K562 (cell line): ENCODE results near the gene VSIG10L. TPM values are rescaled to one million over a fixed set of nuclear protein-coding genes. Genes with fewer than 3 reads are reported as not detected.

ENCODE experiments used
- ARID3B ChIP-seq: fragments of 250-450 bp; sonication (Bioruptor Pico); IDR thresholded peaks from 2 replicates; pipeline ENCODE4 v1.4.0; 2020; ENCODE audit warnings: borderline replicate concordance
- BCLAF1 ChIP-seq, 2 experiments: fragments of 450-650 bp in 1 of 2; IDR thresholded peaks; 2 replicates each; pipeline ENCODE4 v1.6.1; 2011 to 2017; ENCODE audit warnings: low read depth in 2 of 2, antibody characterized with exemption in 1 of 2, borderline replicate concordance in 1 of 2, low read length in 1 of 2, mild to moderate bottlenecking in 1 of 2, mixed read lengths in 1 of 2; ENCODE audit not compliant: control insufficient read depth in 1 of 2
- CBX1 ChIP-seq: sonication (generic); IDR thresholded peaks from 2 replicates; pipeline ENCODE4 v1.6.1; 2016; ENCODE audit warnings: antibody characterized with exemption, low read depth, mild to moderate bottlenecking
- CCAR2 ChIP-seq: fragments of 200-400 bp; formaldehyde crosslinking; IDR thresholded peaks from 2 replicates; pipeline ENCODE4 v1.6.1; 2017; ENCODE audit warnings: mild to moderate bottlenecking, low read depth, low read length
- DIDO1 ChIP-seq: fragments of 450-650 bp; IDR thresholded peaks from 2 replicates; pipeline ENCODE4 v1.6.1; 2016; ENCODE audit warnings: low read depth, missing biosample characterization, missing genetic modification characterization
- HNRNPH1 ChIP-seq: fragments of 200-400 bp; formaldehyde crosslinking; optimal IDR thresholded peaks from 2 replicates; pipeline ENCODE3; 2017; ENCODE audit warnings: low read depth, mild to moderate bottlenecking, low read length, moderate library complexity
- MBD2 ChIP-seq: sonication (generic); IDR thresholded peaks from 2 replicates; pipeline ENCODE4 v1.6.1; 2016; ENCODE audit warnings: low read depth, borderline replicate concordance
- PHF8 ChIP-seq: fragments of 200-600 bp; sonication (generic); IDR thresholded peaks from 2 replicates; pipeline ENCODE4 v1.6.1; 2012; ENCODE audit warnings: mixed run types, mild to moderate bottlenecking, inconsistent platforms, low read length, moderate library complexity, borderline replicate concordance
- PKNOX1 ChIP-seq: fragments of 450-650 bp; IDR thresholded peaks from 2 replicates; pipeline ENCODE4 v1.6.1; 2016
- PML ChIP-seq: IDR thresholded peaks from 2 replicates; pipeline ENCODE4 v1.6.1; 2012; ENCODE audit warnings: low read length, inconsistent platforms
- POLR2A ChIP-seq: fragments of 450-650 bp; conservative IDR thresholded peaks from 2 replicates; pipeline ENCODE4 v1.6.1; 2016
- SP2 ChIP-seq: IDR thresholded peaks from 2 replicates; pipeline ENCODE4 v1.6.1; 2011; ENCODE audit warnings: mild to moderate bottlenecking, low read depth, low read length, moderate library complexity; ENCODE audit not compliant: poor library complexity, severe bottlenecking; ENCODE audit errors: extremely low read depth
- SPI1 ChIP-seq: IDR thresholded peaks from 2 replicates; pipeline ENCODE4 v1.6.1; 2011; ENCODE audit warnings: low read depth, low read length, control low read depth, borderline replicate concordance
- TAF1 ChIP-seq: IDR thresholded peaks from 2 replicates; pipeline ENCODE4 v1.6.1; 2011; ENCODE audit warnings: mild to moderate bottlenecking, low read length, moderate library complexity; ENCODE audit not compliant: insufficient read depth, control insufficient read depth, severe bottlenecking; ENCODE audit errors: extremely low read depth
- ZEB2 ChIP-seq: fragments of 450-650 bp; IDR thresholded peaks from 2 replicates; pipeline ENCODE4 v1.6.1; 2016
- polyA plus RNA-seq, 8 experiments: library from polyadenylated mRNA; depleted of rRNA in 4 of 8; stranded (reverse) in 5 of 8; unstranded in 3 of 8; fragments of >200 nt; fragmentation: Nextera tagmentation in 2 of 8; fragmentation: Illumina TruSeq in 1 of 8; extraction: Ambion mirVana in 2 of 8; extraction: Trizol in 1 of 8; gene quantifications; 2 replicates each; pipeline versions ENCODE4 v1.2.1 to v1.2.3, GENCODE V29; 2011 to 2014; ENCODE audit warnings: inconsistent platforms in 1 of 8, missing spikeins in 1 of 8
- total RNA-seq, 7 experiments: library from RNA; depleted of rRNA in 6 of 7; stranded (reverse); fragments of >200 nt in 6 of 7; fragmentation: Illumina TruSeq in 2 of 7; extraction: Trizol in 2 of 7; gene quantifications; 2 replicates each; pipeline versions ENCODE4 v1.2.1 to v1.2.3, GENCODE V29; 2011 to 2021; ENCODE audit warnings: low replicate concordance in 1 of 7
- TF ChIP-seq, protein P1 (sequence below), 2 experiments: fragments of 450-650 bp in 1 of 2; sonication (generic) in 1 of 2; formaldehyde crosslinking in 1 of 2; IDR thresholded peaks in 1 of 2; conservative IDR thresholded peaks in 1 of 2; 2 replicates each; pipeline versions ENCODE4 v1.6.1 to v1.8.1; 2016 to 2023; ENCODE audit warnings: mild to moderate bottlenecking in 2 of 2, moderate library complexity in 2 of 2, inconsistent platforms in 1 of 2, missing genetic modification reagents in 1 of 2
- TF ChIP-seq, protein P2 (sequence below): fragments of 450-650 bp; IDR thresholded peaks from 2 replicates; pipeline ENCODE4 v1.6.1; 2017; ENCODE audit warnings: antibody characterized with exemption

Gene VSIG10L
- total and polyA plus RNA-seq, 9 of the 15 experiments (the other 6 are each of a cell fraction or from before 2014, with no cell fraction given), result 1.1 to 7.6 (median 2.2) TPM

GRCh38 chr19:51367255-51367564 lies 25.3 kb upstream of the VSIG10L start (continued):
- no peak for TF ChIP-seq PKNOX1
- peak; percentile 63; the same call in 1 of the 2 replicates for TF ChIP-seq POLR2A
- 0 out of 2 replicates have a peak, but pooled peaks have one; percentile 56 for TF ChIP-seq MBD2
- TF ChIP-seq PML, result 0 out of 2 replicates have a peak, but pooled peaks have one; percentile 12
- no peak for TF ChIP-seq ZEB2
- no peak for TF ChIP-seq SPI1
- TF ChIP-seq TAF1, result peak; percentile 63
- no peak for TF ChIP-seq DIDO1 (tag)
- no peak for TF ChIP-seq ARID3B (CRISPR knock-in tag)
- no peak for TF ChIP-seq SP2
- TF ChIP-seq, protein P1, sequence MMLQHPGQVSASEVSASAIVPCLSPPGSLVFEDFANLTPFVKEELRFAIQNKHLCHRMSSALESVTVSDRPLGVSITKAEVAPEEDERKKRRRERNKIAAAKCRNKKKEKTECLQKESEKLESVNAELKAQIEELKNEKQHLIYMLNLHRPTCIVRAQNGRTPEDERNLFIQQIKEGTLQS (IDR thresholded peaks at IDR 0.05), result no peak
- TF ChIP-seq, protein P1 (CRISPR knock-in tag; conservative IDR thresholded peaks at IDR 0.05), result no peak
- no peak for TF ChIP-seq HNRNPH1
- no peak for TF ChIP-seq CCAR2
- no peak for TF ChIP-seq BCLAF1 (IDR thresholded peaks at IDR 0.05; ENCODE audit: borderline replicate concordance in 1 of 2, control insufficient read depth in 1 of 2, low read depth in 2 of 2, low read length in 1 of 2)
- TF ChIP-seq PHF8, result peak; percentile 13; the same call in 1 of the 2 replicates
- TF ChIP-seq, protein P2, sequence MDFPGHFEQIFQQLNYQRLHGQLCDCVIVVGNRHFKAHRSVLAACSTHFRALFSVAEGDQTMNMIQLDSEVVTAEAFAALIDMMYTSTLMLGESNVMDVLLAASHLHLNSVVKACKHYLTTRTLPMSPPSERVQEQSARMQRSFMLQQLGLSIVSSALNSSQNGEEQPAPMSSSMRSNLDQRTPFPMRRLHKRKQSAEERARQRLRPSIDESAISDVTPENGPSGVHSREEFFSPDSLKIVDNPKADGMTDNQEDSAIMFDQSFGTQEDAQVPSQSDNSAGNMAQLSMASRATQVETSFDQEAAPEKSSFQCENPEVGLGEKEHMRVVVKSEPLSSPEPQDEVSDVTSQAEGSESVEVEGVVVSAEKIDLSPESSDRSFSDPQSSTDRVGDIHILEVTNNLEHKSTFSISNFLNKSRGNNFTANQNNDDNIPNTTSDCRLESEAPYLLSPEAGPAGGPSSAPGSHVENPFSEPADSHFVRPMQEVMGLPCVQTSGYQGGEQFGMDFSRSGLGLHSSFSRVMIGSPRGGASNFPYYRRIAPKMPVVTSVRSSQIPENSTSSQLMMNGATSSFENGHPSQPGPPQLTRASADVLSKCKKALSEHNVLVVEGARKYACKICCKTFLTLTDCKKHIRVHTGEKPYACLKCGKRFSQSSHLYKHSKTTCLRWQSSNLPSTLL, result no peak
- no peak for TF ChIP-seq CBX1
